ENCODE results near the gene ZPBP.

Gene ZPBP, protein sequence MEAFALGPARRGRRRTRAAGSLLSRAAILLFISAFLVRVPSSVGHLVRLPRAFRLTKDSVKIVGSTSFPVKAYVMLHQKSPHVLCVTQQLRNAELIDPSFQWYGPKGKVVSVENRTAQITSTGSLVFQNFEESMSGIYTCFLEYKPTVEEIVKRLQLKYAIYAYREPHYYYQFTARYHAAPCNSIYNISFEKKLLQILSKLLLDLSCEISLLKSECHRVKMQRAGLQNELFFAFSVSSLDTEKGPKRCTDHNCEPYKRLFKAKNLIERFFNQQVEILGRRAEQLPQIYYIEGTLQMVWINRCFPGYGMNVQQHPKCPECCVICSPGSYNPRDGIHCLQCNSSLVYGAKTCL

DNA sequence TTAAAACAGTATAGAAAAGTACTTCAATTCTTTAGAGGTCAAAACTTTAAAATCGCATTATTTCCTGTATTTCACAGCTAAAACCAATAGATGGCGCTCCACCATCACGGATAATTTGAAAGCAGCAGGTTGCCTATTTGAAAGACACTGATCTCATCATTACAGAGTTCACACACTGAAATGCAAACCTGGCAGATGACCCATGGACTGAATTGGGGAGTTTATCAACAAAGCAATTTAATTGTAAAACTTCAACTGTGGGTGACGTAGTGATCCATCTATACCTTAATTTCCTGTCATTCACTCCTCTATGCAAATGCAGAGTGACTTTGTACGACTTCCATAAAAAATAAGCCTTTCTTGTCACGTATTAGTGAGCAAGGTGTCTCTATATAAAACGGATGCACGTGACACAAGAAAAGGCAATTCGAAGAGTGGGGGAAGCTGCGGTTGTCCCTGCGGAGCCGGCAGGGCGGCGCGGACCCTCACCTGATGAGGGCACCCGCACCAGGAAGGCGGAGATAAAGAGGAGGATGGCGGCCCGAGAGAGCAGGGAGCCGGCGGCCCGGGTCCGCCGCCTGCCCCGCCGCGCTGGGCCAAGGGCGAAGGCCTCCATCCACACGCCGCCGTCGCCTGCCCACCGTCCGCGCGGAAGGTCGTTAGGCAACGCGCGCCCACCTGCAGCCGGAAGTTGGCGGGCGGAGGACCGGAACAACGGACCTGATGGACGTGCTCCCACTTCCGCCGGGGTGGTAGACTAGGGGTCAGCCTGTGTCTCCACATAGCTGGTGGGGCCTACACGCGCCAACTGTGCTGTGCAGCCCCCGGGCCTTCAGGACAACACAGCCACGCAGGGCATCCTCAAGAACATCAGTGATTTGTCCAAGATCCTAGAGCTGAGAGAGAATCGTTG, at the start of gene ZPBP:
ZPBP (minus strand) TSS at position 668 of the 913 bp plus-strand sequence; CDS start at position 616, 52 bp downstream.
- in situ Hi-C loops (cut with HindIII; ENCODE audit: low sequenced_read_pairs) = no loop called here

GRCh38 chr7:50142425-50143017, 49.5 kb upstream of the ZPBP start:
- in situ Hi-C loops (cut with HindIII; ENCODE audit: low sequenced_read_pairs) = no loop called here

DNA sequence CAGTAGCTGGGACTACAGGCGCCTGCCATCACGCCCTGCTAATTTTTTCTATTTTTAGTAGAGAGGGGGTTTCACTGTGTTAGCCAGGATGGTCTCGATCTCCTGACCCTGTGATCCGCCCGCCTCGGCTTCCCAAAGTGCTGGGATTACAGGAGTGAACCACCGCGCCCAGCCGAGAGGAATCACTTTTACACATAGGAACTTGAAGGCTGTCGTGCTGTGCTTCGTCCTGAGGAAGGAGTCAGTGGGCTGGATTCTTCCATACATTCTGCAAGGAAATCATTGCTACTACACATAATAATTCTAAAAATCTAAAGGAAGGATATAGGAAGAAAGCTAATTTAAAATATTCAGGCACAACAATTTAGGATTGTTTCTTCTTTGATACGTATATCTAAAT, 48.8 kb upstream of the ZPBP start:
- in situ Hi-C loops (cut with HindIII; ENCODE audit: low sequenced_read_pairs) = no loop called here

DNA sequence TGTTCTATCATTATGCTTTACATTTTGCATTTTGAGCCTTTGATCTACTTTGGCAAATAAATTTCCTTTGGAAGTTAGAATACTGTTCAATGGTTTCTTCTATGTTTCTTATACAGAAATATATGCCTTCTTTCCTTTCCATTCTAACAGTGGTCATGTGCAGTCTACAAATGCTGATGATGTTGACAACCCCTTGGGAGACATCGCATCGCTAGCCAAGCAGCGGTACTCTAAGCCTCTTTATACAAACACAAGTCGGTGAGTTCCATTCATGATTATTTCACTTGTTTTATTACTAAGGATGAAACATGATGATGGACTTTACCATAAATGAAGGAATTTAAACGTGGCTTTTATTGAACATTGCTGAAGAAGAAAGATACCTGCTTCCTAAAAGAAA, 48.1 kb upstream of the ZPBP start:
- in situ Hi-C loops (cut with HindIII; ENCODE audit: low sequenced_read_pairs) = no loop called here

GRCh38 chr7:50140688-50141087, 47.6 kb upstream of the ZPBP start:
- in situ Hi-C loops (cut with HindIII; ENCODE audit: low sequenced_read_pairs) = no loop called here

DNA sequence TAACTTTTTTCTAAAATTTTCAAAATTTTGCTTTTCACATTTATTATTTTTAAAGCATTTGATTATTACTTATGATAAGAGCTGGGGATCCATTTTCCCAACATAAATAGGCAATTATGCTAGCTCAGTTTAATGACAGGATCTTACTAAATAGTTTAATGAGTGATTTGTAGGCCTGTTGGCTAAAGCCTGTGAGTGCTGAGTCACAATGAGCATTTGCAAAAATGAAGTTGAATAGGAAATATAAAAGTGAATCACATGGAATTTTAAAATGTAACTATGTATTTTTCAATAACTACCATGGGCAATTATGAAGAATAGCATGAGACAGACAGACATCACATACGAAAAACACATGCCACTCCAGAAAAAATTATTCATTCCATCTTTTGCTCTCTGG, 45.1 kb upstream of the ZPBP start:
- in situ Hi-C loops (cut with HindIII; ENCODE audit: low sequenced_read_pairs) = no loop called here

GRCh38 chr7:50125766-50126165, 32.7 kb upstream of the ZPBP start:
- in situ Hi-C loops (cut with HindIII; ENCODE audit: low sequenced_read_pairs) = no loop called here

DNA sequence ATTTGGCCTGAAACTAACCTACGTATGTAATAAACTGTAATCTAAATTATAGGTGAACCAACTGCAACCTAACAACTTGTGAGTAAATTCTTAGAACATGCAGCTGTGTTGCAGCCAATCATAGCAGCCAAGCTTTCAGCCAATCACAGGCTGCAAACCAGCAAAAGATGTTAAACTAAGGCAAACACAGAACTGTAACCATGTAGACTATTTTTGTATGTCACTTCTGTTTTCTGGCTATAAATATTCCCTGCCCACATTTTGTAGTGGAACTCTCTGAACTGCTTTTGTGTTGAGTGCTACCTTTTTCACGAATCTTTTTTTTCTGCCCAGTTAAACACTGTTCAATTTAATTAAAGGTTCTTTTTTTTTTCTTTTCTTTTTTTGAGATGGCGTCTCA, 28.2 kb upstream of the ZPBP start:
- in situ Hi-C loops (cut with HindIII; ENCODE audit: low sequenced_read_pairs) = no loop called here

GRCh38 chr7:50119815-50120637, 27.0 kb upstream of the ZPBP start:
- in situ Hi-C loops (cut with HindIII; ENCODE audit: low sequenced_read_pairs) = no loop called here

- in situ Hi-C loops (cut with HindIII; ENCODE audit: low sequenced_read_pairs) = no loop called here
Observed at GRCh38 chr7:50112250-50112649, 19.2 kb upstream of the ZPBP start.

DNA sequence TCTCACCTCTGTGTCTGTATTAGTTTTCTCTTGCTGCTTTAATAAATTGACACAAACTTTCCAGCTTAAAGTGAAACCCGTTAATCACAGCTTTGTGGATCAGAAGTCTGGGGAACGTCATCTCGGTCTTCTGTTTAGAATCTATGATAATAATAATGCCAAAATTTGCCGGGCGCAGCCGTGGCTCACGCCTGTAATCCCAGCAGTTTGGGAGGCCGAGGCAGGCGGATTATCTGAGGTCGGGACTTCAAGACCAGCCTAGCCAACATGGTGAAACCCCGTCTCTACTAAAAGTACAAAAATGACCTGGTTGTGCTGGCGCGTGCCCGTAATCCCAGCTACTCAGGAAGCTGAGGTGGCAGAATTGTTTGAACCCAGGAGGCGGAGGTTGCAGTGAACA, 8.8 kb upstream of the ZPBP start:
- in situ Hi-C loops (cut with HindIII; ENCODE audit: low sequenced_read_pairs) = no loop called here

DNA sequence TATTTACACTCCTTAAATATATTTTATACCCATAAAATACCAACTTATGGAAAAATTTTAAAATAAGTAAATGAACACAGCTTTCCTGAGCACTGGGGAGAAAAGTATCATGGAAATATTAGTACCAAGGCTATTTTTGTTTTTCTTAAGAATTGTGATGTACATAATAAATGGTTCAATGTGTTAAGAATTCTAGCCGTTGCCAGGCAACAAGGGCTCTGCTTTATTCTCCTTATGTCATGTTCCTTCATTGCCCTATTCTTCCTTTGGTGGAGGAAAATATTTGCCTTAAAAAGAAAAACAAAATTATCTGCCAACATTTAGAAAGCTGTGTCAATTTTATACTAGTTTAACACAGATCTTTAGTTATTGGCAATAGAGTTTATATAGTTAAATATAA, 2.6 kb upstream of the ZPBP start:
- in situ Hi-C loops (cut with HindIII; ENCODE audit: low sequenced_read_pairs) = no loop called here

DNA sequence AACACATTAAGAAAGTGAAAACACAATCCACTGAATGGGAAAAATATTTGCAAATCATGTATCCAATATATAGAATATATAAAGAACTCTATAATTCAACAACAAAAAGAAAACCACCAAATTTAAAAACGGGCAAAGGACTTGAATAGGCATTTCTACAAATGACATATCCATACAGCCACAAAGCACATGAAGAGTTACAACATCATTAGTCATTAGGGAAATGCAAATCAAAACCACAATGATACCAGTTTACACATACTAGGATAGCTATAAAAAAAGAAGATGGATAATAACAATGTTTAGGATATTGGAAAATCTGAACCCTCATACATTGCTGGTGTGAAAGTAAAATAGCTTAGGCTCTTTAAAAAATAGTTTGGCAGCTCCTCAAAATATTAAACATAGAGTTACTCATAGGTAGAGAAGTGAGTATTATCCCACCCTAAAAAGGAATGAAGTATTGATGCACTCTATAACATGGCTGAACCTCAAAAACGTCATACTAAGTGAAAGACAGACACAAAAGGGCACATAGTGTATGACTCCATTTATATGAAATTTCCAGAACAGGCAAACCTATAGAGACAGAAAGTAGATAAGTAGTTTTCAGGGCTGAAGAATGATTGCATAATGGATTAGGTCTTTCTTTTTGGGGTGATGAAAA, 4.5 kb downstream of the ZPBP start:
- in situ Hi-C loops (cut with HindIII; ENCODE audit: low sequenced_read_pairs) = no loop called here

GRCh38 chr7:50085344-50085743, 7.7 kb downstream of the ZPBP start:
- in situ Hi-C loops (cut with HindIII; ENCODE audit: low sequenced_read_pairs) = no loop called here

DNA sequence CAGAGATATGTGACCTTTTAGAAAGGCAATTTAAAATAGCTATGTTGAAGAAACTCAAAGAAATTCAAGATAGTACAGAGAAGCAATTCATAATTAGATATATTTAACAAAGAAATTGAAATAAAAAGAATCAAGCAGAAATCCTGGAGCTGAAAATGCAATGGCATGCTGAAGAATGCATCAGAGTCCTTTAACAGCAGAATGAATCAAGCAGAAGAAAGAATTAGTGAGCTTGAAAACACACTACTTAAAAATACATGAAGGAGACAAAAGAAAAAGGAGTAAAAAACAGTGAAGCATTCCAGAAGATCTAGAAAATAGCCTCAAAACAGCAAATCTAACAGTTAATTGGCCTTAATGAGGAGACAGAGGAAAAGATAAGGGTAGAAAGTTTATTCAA, 20.0 kb downstream of the ZPBP start:
- in situ Hi-C loops (cut with HindIII; ENCODE audit: low sequenced_read_pairs) = no loop called here

GRCh38 chr7:50069613-50070012, 23.4 kb downstream of the ZPBP start:
- in situ Hi-C loops (cut with HindIII; ENCODE audit: low sequenced_read_pairs) = no loop called here

DNA sequence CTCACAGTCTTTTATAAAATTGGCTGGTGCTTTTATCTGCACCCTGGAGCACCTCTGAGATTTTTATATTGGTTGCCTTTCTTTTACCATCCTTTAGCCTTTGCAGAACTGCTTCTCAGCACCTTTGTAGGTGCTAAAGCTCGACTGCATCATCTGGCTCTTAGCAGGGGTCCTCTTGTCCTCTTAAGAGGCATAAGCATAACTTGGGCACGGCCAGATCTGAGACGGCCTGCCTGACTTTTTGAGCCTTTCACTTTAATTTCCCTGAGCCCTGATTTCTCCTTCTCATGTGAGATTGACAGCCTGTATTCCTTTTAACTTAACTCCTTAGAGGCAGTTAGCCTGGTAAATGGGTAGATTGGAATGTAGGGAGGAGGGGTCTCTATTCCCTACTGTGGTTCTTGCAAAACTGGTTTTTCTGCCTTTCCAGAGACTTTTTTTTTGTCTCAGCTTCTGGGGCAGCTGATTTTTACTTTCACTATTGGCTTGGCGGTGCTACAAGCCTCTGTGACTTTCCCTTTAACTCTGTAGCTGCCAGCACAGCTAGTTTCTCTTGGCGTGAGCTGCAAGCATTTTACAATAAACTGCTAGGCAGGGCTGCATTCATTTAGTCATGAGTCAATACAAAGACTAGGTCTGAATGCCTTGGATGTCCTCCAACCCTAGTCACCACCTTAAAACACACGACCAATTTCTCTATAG, 24.0 kb downstream of the ZPBP start:
- in situ Hi-C loops (cut with HindIII; ENCODE audit: low sequenced_read_pairs) = no loop called here

DNA sequence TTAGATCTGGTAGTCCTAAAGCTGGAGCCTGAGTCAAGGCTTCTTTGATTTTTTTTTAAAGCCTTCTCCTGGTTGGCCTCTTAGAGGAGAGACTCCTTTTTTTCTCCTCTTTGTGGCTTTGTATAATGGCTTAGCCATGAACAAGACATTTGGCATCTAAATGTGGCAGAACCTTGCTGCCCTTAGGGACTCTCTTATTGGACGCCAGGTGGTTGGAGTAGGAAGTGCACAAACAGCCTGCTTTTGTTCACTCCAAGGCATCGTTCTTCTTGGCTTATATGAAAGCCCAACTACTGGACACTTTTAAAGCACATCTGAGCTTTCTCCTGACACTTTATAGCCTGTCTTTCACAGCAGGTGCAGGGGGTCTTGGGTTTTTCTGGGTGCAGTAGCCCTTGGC, 25.0 kb downstream of the ZPBP start:
- in situ Hi-C loops (cut with HindIII; ENCODE audit: low sequenced_read_pairs) = no loop called here

GRCh38 chr7:50062951-50063350, 30.1 kb downstream of the ZPBP start:
- in situ Hi-C loops (cut with HindIII; ENCODE audit: low sequenced_read_pairs) = no loop called here

- in situ Hi-C loops (cut with HindIII; ENCODE audit: low sequenced_read_pairs) = no loop called here
Observed at GRCh38 chr7:50056131-50056530, 36.9 kb downstream of the ZPBP start.
